WTC11 (cell line): ENCODE data around the gene SPTBN4. TPM values are rescaled to one million over a fixed set of nuclear protein-coding genes. Genes with fewer than 3 reads are reported as not detected.

Experiments used
- ARID4B ChIP-seq: sonication (generic); formaldehyde crosslinking; IDR thresholded peaks from 2 replicates; pipeline ENCODE4 v1.8.0; 2023; ENCODE audit warnings: missing genetic modification reagents, mild to moderate bottlenecking, borderline replicate concordance
- CBFB ChIP-seq: sonication (generic); formaldehyde crosslinking; IDR thresholded peaks from 2 replicates; pipeline ENCODE4 v1.8.1; 2022; ENCODE audit warnings: mild to moderate bottlenecking, low read depth, missing genetic modification reagents
- CREB1 ChIP-seq: sonication (generic); formaldehyde crosslinking; IDR thresholded peaks from 2 replicates; pipeline ENCODE4 v1.8.0; 2023; ENCODE audit warnings: mild to moderate bottlenecking, missing genetic modification reagents
- E2F4 ChIP-seq: sonication (generic); formaldehyde crosslinking; IDR thresholded peaks from 2 replicates; pipeline ENCODE4 v1.8.1; 2022; ENCODE audit warnings: low read depth, mild to moderate bottlenecking, moderate library complexity, missing genetic modification reagents, borderline replicate concordance
- E2F5 ChIP-seq: sonication (generic); formaldehyde crosslinking; IDR thresholded peaks from 2 replicates; pipeline ENCODE4 v1.8.1; 2022; ENCODE audit warnings: mild to moderate bottlenecking, moderate library complexity, missing genetic modification reagents
- ETV6 ChIP-seq: sonication (generic); formaldehyde crosslinking; IDR thresholded peaks from 2 replicates; pipeline ENCODE4 v1.8.1; 2022; ENCODE audit warnings: mild to moderate bottlenecking, missing genetic modification reagents
- FOXK1 ChIP-seq: sonication (generic); formaldehyde crosslinking; IDR thresholded peaks from 2 replicates; pipeline ENCODE4 v1.8.0; 2022; ENCODE audit warnings: mild to moderate bottlenecking, moderate library complexity, missing genetic modification reagents
- FOXP4 ChIP-seq: sonication (generic); formaldehyde crosslinking; IDR thresholded peaks from 2 replicates; pipeline ENCODE4 v1.8.0; 2022; ENCODE audit warnings: mild to moderate bottlenecking, missing genetic modification reagents
- GABPB1 ChIP-seq: sonication (generic); formaldehyde crosslinking; IDR thresholded peaks from 2 replicates; pipeline ENCODE4 v1.8.1; 2023; ENCODE audit warnings: mild to moderate bottlenecking, missing genetic modification reagents
- HMGXB4 ChIP-seq: sonication (generic); formaldehyde crosslinking; IDR thresholded peaks from 2 replicates; pipeline ENCODE4 v1.8.1; 2023; ENCODE audit warnings: mild to moderate bottlenecking, moderate library complexity, missing genetic modification reagents
- JUN ChIP-seq: sonication (generic); formaldehyde crosslinking; IDR thresholded peaks from 2 replicates; pipeline ENCODE4 v1.8.0; 2023; ENCODE audit warnings: mild to moderate bottlenecking, missing genetic modification reagents
- MXD4 ChIP-seq: fragments of 250-450 bp; sonication (Bioruptor Pico); IDR thresholded peaks from 2 replicates; pipeline ENCODE4 v1.8.0; 2021; ENCODE audit warnings: mild to moderate bottlenecking, moderate library complexity, borderline replicate concordance
- NR3C1 ChIP-seq: sonication (generic); formaldehyde crosslinking; conservative IDR thresholded peaks from 2 replicates; pipeline ENCODE4 v1.8.1; 2023; ENCODE audit warnings: low read depth, mild to moderate bottlenecking, missing genetic modification reagents
- PREB ChIP-seq: sonication (generic); formaldehyde crosslinking; IDR thresholded peaks from 2 replicates; pipeline ENCODE4 v1.8.1; 2022; ENCODE audit warnings: mild to moderate bottlenecking, missing genetic modification reagents, moderate library complexity, borderline replicate concordance
- PRRX2 ChIP-seq: fragments of 250-450 bp; sonication (Bioruptor Pico); IDR thresholded peaks from 2 replicates; pipeline ENCODE4 v1.8.0; 2021; ENCODE audit warnings: mild to moderate bottlenecking
- STAT6 ChIP-seq: sonication (generic); formaldehyde crosslinking; conservative IDR thresholded peaks from 2 replicates; pipeline ENCODE4 v1.8.1; 2023; ENCODE audit warnings: mild to moderate bottlenecking, low read depth, missing genetic modification reagents, moderate library complexity
- TCF7 ChIP-seq: sonication (generic); formaldehyde crosslinking; IDR thresholded peaks from 2 replicates; pipeline ENCODE4 v1.8.0; 2022; ENCODE audit warnings: mild to moderate bottlenecking, low read depth, missing genetic modification reagents, moderate library complexity
- USF1 ChIP-seq: sonication (generic); formaldehyde crosslinking; IDR thresholded peaks from 2 replicates; pipeline ENCODE4 v1.8.0; 2022; ENCODE audit warnings: mild to moderate bottlenecking, missing genetic modification reagents
- ZNF512 ChIP-seq: sonication (generic); formaldehyde crosslinking; IDR thresholded peaks from 2 replicates; pipeline ENCODE4 v1.8.1; 2022; ENCODE audit warnings: missing genetic modification reagents, borderline replicate concordance
- total RNA-seq: library from RNA; stranded (reverse); gene quantifications from 3 replicates; pipeline ENCODE4 v1.2.3, GENCODE V29; 2021

The SPTBN4 gene
- total RNA-seq, 1 experiment from 2014 or later: 2.8 TPM

- TF ChIP-seq CREB1 (CRISPR knock-in tag) (no peak), CBFB (no peak), ARID4B (CRISPR knock-in tag) (peak; percentile 58; the same call in 1 of the 2 replicates), HMGXB4 (CRISPR knock-in tag) (0 out of 2 replicates have a peak, but pooled peaks have one; percentile 3), ETV6 (CRISPR knock-in tag) (0 out of 2 replicates have a peak, but pooled peaks have one; percentile 49), JUN (CRISPR knock-in tag) (no peak), E2F4 (CRISPR knock-in tag) (no peak), STAT6 (CRISPR knock-in tag) (no peak), ZNF512 (no peak), E2F5 (CRISPR knock-in tag) (peak; percentile 70; the same call in 1 of the 2 replicates), MXD4 (CRISPR knock-in tag) (no peak), FOXP4 (CRISPR knock-in tag) (peak; percentile 94), TCF7 (CRISPR knock-in tag) (no peak), NR3C1 (CRISPR knock-in tag) (no peak), GABPB1 (CRISPR knock-in tag) (peak; percentile 46; the same call in 1 of the 2 replicates), FOXK1 (peak; percentile 99), PREB (CRISPR knock-in tag) (no peak), PRRX2 (no peak), USF1 (CRISPR knock-in tag) (no peak)
These were observed 136.8 kb downstream of the SPTBN4 start (continued) for GRCh38 chr19:40603389-40604170.
